BLaER1 treated with 17β-estradiol and CSF1 and Interleukin-3, amounts not matched to agents 10 nM and 100 nM (cell line): ENCODE measurements around the gene SPNS3.

Experiments used
- H3K27ac ChIP-seq, 11 experiments: shearing (Covaris generic); formaldehyde crosslinking; 2 replicates each; pipeline ENCODE4 v1.8.1; 2022
- H3K27me3 ChIP-seq, 11 experiments: shearing (Covaris generic); formaldehyde crosslinking; 2 replicates each; pipeline ENCODE4 v1.8.1; 2022
- H3K36me3 ChIP-seq, 11 experiments: shearing (Covaris generic); formaldehyde crosslinking; 2 replicates each; pipeline ENCODE4 v1.8.1; 2022
- H3K4me1 ChIP-seq, 10 experiments: shearing (Covaris generic); formaldehyde crosslinking; 2 replicates each; pipeline ENCODE4 v1.8.1; 2022
- H3K4me2 ChIP-seq, 11 experiments: shearing (Covaris generic); formaldehyde crosslinking; 2 replicates each; pipeline ENCODE4 v1.8.1; 2022
- H3K4me3 ChIP-seq, 10 experiments: shearing (Covaris generic); formaldehyde crosslinking; 2 replicates each; pipeline ENCODE4 v1.8.1; 2022
- H3K9ac ChIP-seq, 11 experiments: shearing (Covaris generic); formaldehyde crosslinking; 2 replicates each; pipeline ENCODE4 v1.8.1; 2022
- H3K9me3 ChIP-seq, 11 experiments: shearing (Covaris generic); formaldehyde crosslinking; replicated peaks in 1 of 11; 2 replicates each; pipeline ENCODE4 v1.8.1; 2022
- H4K20me1 ChIP-seq, 11 experiments: shearing (Covaris generic); formaldehyde crosslinking; 2 replicates each; pipeline ENCODE4 v1.8.1; 2022
- Cebpa-rat ChIP-seq, 11 experiments: shearing (Covaris generic); IDR thresholded peaks; 2 replicates each; pipeline ENCODE4 v1.8.1; 2022

The SPNS3 gene

GRCh38 chr17:4465786-4466185, 32.0 kb downstream of the SPNS3 start:
- no peak overlapping the region for H3K4me3 ChIP-seq
- peaks cover 0 to 11% (median 4%) of the 10 kb centered on the region in 11 experiments; a peak in 10 of 22 replicates for H3K9me3 ChIP-seq
- H3K4me1 ChIP-seq: peaks cover 0 to 7% (median 0%) of the 10 kb centered on the region in 10 experiments; a peak in 5 of 20 replicates
- no peak overlapping the region for H3K27ac ChIP-seq
- TF ChIP-seq Cebpa-rat (IDR thresholded peaks at IDR 0.05): no peak
- H3K36me3 ChIP-seq: no peaks in the 10 kb centered on the region
- no peak overlapping the region for H3K9ac ChIP-seq
- H3K4me2 ChIP-seq: peak overlapping the region in 1 of 11 experiments; percentile 22; a peak in 2 of 22 replicates
- H4K20me1 ChIP-seq: no peaks in the 10 kb centered on the region; a peak in 1 of 22 replicates
- no peaks in the 10 kb centered on the region for H3K27me3 ChIP-seq

DNA sequence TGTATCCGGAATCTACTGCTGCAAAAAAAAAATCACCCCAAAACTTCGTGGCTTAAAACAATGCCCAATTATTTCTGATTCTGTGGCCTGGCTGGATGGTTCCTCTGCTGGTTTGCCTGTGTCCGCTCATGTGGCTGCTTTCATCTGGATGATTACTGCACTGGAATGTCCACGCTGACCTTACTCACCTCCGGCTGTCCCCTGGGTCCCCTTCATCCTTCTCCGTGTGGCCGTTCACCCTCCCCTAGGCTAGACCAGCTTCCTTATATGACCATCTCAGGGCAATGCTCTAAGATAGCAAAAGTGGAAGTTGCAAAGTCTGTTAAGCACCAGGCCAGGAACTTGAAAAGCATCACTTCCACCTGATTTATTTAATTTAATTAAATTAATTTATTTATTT, 33.5 kb downstream of the SPNS3 start:
- TF ChIP-seq Cebpa-rat (IDR thresholded peaks at IDR 0.05): no peak
- H3K4me1 ChIP-seq: peaks cover 0 to 7% (median 0%) of the 10 kb centered on the region in 10 experiments; a peak in 5 of 20 replicates
- H3K9ac ChIP-seq: no peak overlapping the region
- H3K27ac ChIP-seq: no peak overlapping the region
- H3K36me3 ChIP-seq: no peaks in the 10 kb centered on the region
- no peak overlapping the region for H3K4me2 ChIP-seq
- no peaks in the 10 kb centered on the region for H3K27me3 ChIP-seq
- H3K4me3 ChIP-seq: no peak overlapping the region
- H4K20me1 ChIP-seq: no peaks in the 10 kb centered on the region; a peak in 1 of 22 replicates
- H3K9me3 ChIP-seq: no peaks in the 10 kb centered on the region

DNA sequence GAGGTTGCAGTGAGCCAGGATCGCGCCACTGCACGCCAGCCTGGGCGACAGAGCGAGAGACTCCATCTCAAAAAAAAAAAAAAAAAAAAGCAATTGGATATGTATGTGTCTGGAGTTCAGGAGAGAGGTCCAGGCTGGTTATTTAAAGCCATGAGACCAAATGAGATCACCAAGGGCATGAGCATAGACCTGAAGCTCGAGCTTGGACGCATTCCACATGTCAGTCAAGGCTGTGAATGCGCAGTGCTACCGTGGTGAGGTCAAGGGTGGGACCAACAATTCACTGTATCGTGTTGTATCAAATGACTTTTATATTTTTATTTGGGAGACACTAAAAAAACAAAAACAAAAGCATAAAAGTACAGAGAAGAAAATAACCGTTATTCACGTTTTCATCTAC, 35.8 kb downstream of the SPNS3 start:
- Histone ChIP-seq H3K36me3 (no peaks in the 10 kb centered on the region), H3K9me3 (no peaks in the 10 kb centered on the region), H3K9ac (no peak overlapping the region)

DNA sequence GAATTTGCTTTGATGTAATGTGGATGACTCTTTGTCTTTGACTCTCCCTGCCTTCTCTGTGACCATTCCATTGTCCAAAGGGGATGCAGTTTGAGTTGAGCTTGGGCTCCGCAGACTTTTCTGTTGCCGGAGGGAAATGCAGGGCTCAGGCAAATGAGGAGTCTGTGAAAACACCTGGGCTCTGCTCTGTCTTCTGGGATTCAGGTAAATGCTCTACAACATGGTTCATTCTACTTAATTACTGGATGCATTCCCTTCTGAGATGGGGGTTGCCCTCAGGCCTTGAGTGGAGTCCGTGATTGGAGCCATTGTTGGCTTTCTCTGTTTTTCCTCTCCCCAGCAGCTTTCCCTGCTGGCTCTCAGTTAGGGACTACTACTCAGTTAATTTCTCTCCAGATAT, 38.5 kb downstream of the SPNS3 start:
- H4K20me1 ChIP-seq: no peaks in the 10 kb centered on the region; a peak in 1 of 22 replicates
- TF ChIP-seq Cebpa-rat (IDR thresholded peaks at IDR 0.05): no peak
- no peaks in the 10 kb centered on the region for H3K27me3 ChIP-seq
- H3K27ac ChIP-seq: no peak overlapping the region
- H3K9me3 ChIP-seq: no peaks in the 10 kb centered on the region
- no peak overlapping the region for H3K4me3 ChIP-seq
- peaks cover 12 to 20% (median 17%) of the 10 kb centered on the region in 10 experiments; a peak in 18 of 20 replicates for H3K4me1 ChIP-seq
- H3K36me3 ChIP-seq: no peaks in the 10 kb centered on the region
- no peak overlapping the region for H3K4me2 ChIP-seq
- no peak overlapping the region for H3K9ac ChIP-seq

More for the DNA sequence above, 35.8 kb downstream of the SPNS3 start:
- H4K20me1 ChIP-seq: no peaks in the 10 kb centered on the region; a peak in 1 of 22 replicates
- peaks cover 0 to 7% (median 0%) of the 10 kb centered on the region in 10 experiments; a peak in 5 of 20 replicates for H3K4me1 ChIP-seq
- no peak overlapping the region for H3K4me2 ChIP-seq
- TF ChIP-seq Cebpa-rat (IDR thresholded peaks at IDR 0.05): no peak
- H3K4me3 ChIP-seq: no peak overlapping the region
- H3K27me3 ChIP-seq: no peaks in the 10 kb centered on the region
- H3K27ac ChIP-seq: no peak overlapping the region

GRCh38 chr17:4474093-4474492, 40.4 kb downstream of the SPNS3 start:
- Histone ChIP-seq H3K4me2 (no peak overlapping the region), H4K20me1 (no peaks in the 10 kb centered on the region), H3K36me3 (no peaks in the 10 kb centered on the region), H3K9me3 (no peaks in the 10 kb centered on the region), H3K27me3 (no peaks in the 10 kb centered on the region), H3K4me1 (peaks cover 12 to 21% (median 18%) of the 10 kb centered on the region in 10 experiments; a peak in 18 of 20 replicates), H3K4me3 (no peak overlapping the region), H3K27ac (no peak overlapping the region), H3K9ac (no peak overlapping the region)
- TF ChIP-seq Cebpa-rat (IDR thresholded peaks at IDR 0.05): no peak

DNA sequence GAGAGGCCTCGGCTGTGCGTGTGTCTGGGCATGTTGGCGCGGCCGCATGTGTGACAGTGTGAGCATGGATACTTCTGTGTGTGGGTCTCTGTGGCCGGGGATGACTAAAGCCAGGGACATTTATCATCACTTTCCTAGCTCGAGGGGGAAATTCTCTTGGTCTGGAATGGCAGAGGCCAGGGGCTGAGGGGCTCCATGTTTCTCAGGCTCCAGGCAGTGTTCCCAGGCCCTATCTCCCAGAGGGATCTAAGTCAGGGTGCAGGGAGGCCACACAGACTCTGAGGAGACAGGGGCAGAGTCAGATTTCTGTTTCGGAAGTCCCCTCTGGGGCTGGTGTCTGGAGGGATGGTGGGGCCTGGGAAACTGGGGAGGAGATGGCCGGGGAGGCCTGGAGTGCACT, 41.3 kb downstream of the SPNS3 start:
- Histone ChIP-seq H3K27ac (no peak overlapping the region), H3K4me1 (peaks cover 12 to 25% (median 22%) of the 10 kb centered on the region in 10 experiments; a peak in 18 of 20 replicates), H3K4me3 (no peak overlapping the region), H3K36me3 (no peaks in the 10 kb centered on the region), H3K9ac (no peak overlapping the region), H3K27me3 (no peaks in the 10 kb centered on the region), H4K20me1 (no peaks in the 10 kb centered on the region), H3K4me2 (no peak overlapping the region), H3K9me3 (no peaks in the 10 kb centered on the region)
- no peak for TF ChIP-seq Cebpa-rat (IDR thresholded peaks at IDR 0.05)

DNA sequence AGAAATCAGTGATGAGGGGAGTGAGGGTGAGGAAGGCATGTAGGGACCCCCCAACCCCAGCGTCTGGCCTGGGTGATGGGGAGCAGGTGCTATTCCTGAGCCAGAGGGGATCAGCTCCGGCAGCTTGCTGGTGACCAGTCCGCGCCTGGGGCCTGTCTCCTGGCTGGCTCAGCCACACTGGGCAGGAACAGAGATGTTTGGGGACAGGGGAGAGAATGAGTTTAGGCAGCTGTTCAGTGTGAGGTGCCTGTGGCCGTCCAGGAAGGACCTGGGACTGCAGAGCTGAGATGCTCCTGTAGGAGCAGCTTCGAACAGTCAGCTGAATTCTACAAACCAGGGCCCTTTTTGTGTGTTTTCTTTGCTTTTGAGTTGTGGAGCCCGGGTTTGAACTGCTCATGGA, 41.7 kb downstream of the SPNS3 start:
- no peaks in the 10 kb centered on the region for H3K36me3 ChIP-seq
- H4K20me1 ChIP-seq: no peaks in the 10 kb centered on the region
- TF ChIP-seq Cebpa-rat (IDR thresholded peaks at IDR 0.05): no peak
- H3K4me2 ChIP-seq: peak overlapping the region in 6 of 11 experiments; percentile 45 to 85 (median 74); a peak in 6 of 22 replicates
- H3K4me3 ChIP-seq: no peak overlapping the region
- no peak overlapping the region for H3K9ac ChIP-seq
- H3K27ac ChIP-seq: 0 out of 22 replicates have a peak overlapping the region, but pooled peaks of 1 of the 11 experiments have one; percentile 61
- H3K27me3 ChIP-seq: no peaks in the 10 kb centered on the region
- peaks cover 14 to 30% (median 27%) of the 10 kb centered on the region in 10 experiments for H3K4me1 ChIP-seq
- H3K9me3 ChIP-seq: no peaks in the 10 kb centered on the region

DNA sequence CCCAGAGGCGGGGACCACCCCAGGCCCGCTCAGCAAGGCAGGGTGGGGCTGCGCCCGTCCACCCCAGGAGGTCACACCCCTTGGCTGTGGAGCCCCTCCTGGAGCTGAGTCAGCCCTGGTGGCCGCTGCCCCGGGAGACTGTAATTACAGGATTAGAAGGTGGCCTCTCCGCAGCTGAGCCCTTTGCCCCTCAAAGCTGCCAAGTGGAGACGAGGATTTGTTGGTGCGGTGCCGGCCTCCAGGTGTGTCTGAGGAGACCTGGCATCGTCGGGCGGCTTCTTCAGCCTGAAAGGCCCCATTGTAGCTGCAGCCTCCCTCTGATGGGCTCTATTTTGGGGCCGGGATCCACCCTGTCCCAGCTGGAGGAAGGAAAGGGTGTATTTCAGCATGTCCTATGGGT, 42.3 kb downstream of the SPNS3 start:
- Histone ChIP-seq H3K4me2 (peak overlapping the region; percentile 2 to 85 (median 74); a peak in 20 of 22 replicates), H3K27ac (peak overlapping the region in 5 of 11 experiments; percentile 24 to 61 (median 43); a peak in 4 of 22 replicates), H4K20me1 (no peaks in the 10 kb centered on the region), H3K27me3 (no peaks in the 10 kb centered on the region), H3K36me3 (no peaks in the 10 kb centered on the region), H3K9ac (peak overlapping the region in 5 of 11 experiments; percentile 40 to 52 (median 44); a peak in 7 of 22 replicates), H3K9me3 (no peaks in the 10 kb centered on the region), H3K4me1 (peaks cover 19 to 36% (median 32%) of the 10 kb centered on the region in 10 experiments), H3K4me3 (no peak overlapping the region)
- TF ChIP-seq Cebpa-rat (IDR thresholded peaks at IDR 0.05): no peak

DNA sequence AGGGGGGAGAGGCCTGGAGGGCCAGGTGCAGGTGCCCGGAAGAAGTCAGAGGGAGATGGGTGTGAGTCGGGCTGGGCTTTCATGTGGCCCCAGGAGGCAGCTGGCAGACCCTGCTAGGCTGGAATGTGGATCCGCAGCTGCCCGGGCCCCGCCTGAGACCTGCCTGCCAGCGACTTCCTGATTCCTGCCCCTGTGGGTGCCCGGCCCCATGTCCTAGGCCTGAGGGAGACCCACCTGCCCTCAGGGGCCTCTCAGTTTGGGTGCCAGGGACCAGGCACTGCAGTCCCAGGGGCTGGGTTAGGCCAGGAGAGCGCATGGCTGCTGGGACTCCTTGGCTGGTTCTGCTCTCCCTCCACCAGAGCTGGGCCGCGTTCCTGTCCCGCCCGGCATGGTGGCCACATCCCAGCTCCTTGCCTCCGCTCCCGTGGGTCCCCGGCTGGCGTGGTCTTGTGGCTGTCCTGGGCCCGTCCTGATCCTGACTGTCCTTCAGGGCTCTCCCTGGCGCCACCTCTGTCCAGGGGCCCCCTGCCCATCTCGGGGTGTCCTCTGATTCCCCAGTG, 42.9 kb downstream of the SPNS3 start:
- peak overlapping the region in 6 of 11 experiments; percentile 6 to 52 (median 42); a peak in 8 of 22 replicates for H3K9ac ChIP-seq
- H3K4me3 ChIP-seq: no peak overlapping the region
- H3K36me3 ChIP-seq: no peaks in the 10 kb centered on the region
- H3K4me2 ChIP-seq: peak overlapping the region in 10 of 11 experiments; percentile 2 to 85 (median 74); a peak in 20 of 22 replicates
- H3K4me1 ChIP-seq: peaks cover 25 to 41% (median 38%) of the 10 kb centered on the region in 10 experiments
- TF ChIP-seq Cebpa-rat (IDR thresholded peaks at IDR 0.05): no peak
- peak overlapping the region in 7 of 11 experiments; percentile 2 to 61 (median 33); a peak in 9 of 22 replicates for H3K27ac ChIP-seq
- H4K20me1 ChIP-seq: no peaks in the 10 kb centered on the region
- H3K27me3 ChIP-seq: no peaks in the 10 kb centered on the region
- H3K9me3 ChIP-seq: no peaks in the 10 kb centered on the region
